Astrocyte of the cerebellum (primary cell): Measurements from ENCODE around the gene MYBBP1A.

Experiments used
- DNase-seq: peaks from one replicate; pipeline ENCODE4 v3.0.0-alpha.2; 2011; ENCODE audit warnings: low read depth
- H3K4me3 ChIP-seq: 2 replicates; pipeline ENCODE4 v1.5.1; 2011; ENCODE audit warnings: mild to moderate bottlenecking, low read depth, low read length, moderate library complexity
- in situ Hi-C: cut with HindIII; loops from 2 replicates; pipeline ENCODE4 v1.10.0; 2017; ENCODE audit warnings: low sequenced_read_pairs
- TF ChIP-seq, protein P1 (sequence below): IDR thresholded peaks from 2 replicates; pipeline ENCODE4 v1.5.1; 2012; ENCODE audit warnings: low read length, low read depth, moderate library complexity, mild to moderate bottlenecking; ENCODE audit errors: missing control alignments

Gene MYBBP1A

DNA sequence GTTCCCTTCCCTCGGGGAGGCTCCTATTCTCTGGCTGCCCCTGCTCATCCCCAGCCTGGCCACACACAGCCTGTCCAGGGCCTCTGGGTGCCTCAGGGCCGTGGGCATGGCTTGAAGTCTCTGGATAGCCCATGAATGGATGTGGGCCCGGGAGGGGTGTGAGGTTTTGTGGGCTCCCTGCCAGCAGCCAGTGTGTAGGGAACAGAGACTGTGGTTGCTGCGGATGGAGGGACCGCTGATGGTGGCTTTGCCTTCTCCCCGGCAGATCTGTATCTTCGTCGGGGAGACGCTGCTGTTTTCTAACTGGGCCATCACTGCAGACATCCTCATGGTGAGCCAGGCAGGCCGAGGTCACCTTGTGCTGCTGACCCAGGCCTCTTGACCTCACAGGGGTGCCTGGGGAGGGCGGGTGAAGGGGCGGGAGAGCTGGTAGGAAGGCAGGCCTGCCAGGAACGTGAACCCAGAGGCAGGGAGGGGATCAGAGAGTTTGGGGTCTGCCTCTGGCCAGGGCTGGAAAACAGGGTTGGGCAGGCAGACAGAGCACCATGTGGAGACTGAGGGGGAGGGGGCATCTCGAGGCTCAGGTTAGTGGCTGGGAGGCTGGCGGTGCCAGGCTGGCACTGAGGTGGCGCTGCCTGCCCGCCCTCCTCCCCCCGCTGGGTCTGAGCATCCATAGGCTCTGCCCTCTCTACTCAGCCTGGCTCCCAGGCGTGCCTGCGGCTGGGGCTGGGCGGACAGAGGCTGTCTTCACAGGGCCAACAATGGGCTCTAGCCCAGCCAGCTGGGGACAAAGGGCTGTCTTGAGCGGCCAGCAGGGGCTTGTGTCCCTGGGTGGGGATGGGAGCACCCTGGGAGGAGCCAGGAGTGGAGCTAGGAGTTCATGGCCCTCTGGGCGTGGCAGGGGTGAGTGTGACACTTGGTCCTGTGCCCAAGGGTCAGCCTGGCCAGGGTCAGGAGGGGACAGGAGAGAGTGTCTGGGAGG is 21.4 kb downstream of the MYBBP1A start:
- no peak overlapping the region for H3K4me3 ChIP-seq
- in situ Hi-C loops, result no loop called here
- no peak for DNase-seq
- TF ChIP-seq, protein P1, sequence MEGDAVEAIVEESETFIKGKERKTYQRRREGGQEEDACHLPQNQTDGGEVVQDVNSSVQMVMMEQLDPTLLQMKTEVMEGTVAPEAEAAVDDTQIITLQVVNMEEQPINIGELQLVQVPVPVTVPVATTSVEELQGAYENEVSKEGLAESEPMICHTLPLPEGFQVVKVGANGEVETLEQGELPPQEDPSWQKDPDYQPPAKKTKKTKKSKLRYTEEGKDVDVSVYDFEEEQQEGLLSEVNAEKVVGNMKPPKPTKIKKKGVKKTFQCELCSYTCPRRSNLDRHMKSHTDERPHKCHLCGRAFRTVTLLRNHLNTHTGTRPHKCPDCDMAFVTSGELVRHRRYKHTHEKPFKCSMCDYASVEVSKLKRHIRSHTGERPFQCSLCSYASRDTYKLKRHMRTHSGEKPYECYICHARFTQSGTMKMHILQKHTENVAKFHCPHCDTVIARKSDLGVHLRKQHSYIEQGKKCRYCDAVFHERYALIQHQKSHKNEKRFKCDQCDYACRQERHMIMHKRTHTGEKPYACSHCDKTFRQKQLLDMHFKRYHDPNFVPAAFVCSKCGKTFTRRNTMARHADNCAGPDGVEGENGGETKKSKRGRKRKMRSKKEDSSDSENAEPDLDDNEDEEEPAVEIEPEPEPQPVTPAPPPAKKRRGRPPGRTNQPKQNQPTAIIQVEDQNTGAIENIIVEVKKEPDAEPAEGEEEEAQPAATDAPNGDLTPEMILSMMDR, result no peak

DNA sequence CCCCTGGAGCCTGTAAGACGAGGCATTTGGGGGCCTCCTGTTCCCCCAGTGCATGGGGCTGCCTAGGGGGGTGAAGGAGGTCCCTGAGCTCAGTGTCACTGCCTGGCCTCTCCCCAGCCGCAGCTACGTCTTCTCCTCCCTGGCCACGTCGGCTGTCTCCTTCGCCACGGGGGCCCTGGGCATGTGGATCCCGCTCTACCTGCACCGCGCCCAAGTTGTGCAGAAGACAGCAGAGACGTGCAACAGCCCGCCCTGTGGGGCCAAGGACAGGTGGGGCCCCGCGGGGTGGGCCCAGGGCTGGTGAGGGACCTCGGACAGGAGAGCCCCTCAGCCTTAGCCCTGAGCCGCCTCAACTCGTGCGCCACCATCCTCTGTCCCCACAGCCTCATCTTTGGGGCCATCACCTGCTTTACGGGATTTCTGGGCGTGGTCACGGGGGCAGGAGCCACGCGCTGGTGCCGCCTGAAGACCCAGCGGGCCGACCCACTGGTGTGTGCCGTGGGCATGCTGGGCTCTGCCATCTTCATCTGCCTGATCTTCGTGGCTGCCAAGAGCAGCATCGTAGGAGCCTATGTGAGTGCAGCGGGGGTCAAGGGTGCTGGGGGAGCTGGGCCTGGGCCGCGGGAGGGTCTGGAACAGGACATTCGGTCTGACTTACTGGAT is 22.2 kb downstream of the MYBBP1A start:
- no peak for DNase-seq
- TF ChIP-seq, protein P1, result no peak
- H3K4me3 ChIP-seq, result no peak overlapping the region
- in situ Hi-C loops, result no loop called here

DNA sequence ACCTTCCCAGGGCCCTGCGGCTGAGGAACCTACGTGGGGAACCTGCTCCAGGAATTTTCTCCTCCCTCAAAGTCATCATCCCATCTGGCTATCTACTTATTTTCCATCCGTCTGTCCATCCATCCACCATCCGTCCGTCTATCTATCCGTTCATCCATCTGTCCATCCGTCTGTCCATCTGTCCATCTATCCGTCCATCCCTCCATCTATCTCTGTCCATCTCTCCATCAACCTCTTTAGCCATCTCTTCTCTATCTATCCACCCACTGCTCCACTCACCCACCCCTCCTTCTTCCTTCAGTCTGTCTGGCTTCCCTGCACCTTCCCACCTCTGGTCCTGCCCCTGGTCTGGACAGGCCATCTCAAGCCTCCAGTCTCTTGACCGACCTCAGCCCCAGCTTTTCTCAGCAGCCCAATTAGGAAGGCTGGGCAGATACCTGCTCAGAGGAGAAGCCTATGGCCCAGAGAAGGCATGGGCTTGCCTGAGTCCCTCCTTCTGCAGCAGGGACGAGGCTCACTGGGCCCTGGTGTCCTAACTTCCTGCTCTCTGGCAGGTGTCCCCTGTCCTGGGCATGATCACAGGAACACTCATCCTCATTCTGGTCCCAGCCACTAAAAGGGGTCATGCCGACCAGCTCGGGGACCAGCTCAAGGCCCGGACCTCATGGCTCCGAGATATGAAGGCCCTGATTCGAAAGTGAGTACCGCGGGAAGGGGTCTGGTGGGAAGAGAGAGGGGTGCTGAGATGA is 23.0 kb downstream of the MYBBP1A start:
- DNase-seq, result no peak
- TF ChIP-seq, protein P1, result no peak
- in situ Hi-C loops, result no loop called here
- H3K4me3 ChIP-seq, result no peak overlapping the region

DNA sequence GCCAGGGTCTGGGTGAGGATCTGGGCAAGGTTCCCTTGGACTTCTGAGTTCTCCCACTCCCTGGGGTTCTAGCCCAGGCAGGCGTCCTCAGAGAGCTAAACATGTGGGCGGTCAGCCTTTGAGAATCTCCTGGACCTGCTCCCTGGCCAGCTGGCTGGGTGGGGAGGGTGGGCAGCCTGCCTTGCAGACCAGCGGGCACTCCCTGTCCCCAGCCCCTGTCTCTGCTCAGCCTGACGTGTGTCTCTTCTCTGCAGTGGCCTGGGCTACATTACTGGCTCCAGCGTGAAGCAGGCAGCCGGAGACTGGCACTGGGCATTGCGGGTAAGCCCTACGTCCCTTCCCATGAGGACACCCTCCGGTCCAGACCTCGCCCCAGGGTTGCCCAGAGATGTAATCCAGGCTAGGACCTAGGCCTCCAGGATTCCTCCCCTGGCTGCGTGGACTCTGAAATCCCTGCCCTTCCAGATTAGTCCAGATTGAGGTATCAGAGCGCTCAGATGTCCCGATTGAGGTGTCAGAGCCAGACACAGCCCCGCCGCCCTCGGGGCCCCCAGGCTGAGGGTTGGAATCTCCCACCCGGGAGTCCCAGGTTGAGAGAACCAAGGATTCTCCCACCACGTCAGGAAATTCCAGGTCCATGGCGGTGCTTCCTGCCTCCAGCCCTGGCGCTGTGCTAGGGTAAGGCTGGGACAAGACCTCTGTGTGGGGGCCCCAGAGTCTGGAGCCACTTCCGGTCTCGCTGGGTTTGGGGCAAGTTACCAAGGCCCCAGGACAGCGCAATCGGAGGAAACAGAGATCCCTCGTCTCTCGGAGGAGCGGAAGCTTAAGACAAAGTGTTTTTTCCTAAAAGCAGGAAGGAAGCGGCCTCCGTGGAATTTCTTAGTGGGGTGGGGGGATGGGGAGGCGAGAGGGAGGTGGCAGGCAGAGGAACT is 24.1 kb downstream of the MYBBP1A start:
- in situ Hi-C loops, result no loop called here
- no peak overlapping the region for H3K4me3 ChIP-seq
- TF ChIP-seq, protein P1, result no peak
- no peak for DNase-seq

DNA sequence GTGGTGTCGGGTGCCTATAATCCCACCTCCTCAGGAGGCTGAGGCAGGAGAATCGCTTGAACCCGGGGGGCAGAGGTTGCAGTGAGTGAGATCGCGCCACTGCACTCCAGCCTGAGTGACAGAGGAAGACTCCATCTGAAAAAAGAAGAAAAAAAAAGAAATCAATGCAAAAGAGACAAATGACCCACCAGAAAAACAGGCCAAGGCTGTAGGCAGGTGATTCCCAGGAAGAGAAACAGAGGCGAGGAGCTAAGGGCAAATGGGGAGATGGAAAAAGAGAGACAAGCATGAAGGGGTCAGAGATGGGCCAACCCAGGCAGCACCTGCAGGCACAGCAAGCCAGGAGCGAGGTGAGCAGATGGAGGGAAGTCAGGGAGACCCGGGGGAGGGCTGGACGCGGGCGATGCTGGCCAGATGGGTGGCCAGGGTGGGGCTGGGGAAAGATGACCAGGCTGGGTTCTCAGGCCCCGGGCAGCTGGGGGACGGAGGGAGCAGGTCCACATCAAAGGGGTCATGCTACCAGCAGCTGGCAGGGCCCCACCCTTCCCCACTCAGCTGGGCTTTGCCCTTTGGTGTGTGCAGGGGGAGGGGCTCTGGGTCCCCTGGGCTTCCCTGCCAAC is 25.5 kb downstream of the MYBBP1A start:
- TF ChIP-seq, protein P1, result no peak
- in situ Hi-C loops, result no loop called here

More for the DNA sequence above, 25.5 kb downstream of the MYBBP1A start:
- DNase-seq, result no peak
- H3K4me3 ChIP-seq, result no peak overlapping the region
